Activated T-cell treated with anti-CD3 and anti-CD28 coated beads, Interleukin-2, amount 50 U/mL, for 48 hours (primary cell): ENCODE results near the gene TMPRSS2.

Source experiments
- DNase-seq, 2 experiments: peaks; one replicate each; pipeline ENCODE4 v3.0.0-alpha.2; 2020

The TMPRSS2 gene

GRCh38 chr21:41509145-41509496 is 1.2 kb upstream of the TMPRSS2 start:
- DNase-seq = no peak

DNA sequence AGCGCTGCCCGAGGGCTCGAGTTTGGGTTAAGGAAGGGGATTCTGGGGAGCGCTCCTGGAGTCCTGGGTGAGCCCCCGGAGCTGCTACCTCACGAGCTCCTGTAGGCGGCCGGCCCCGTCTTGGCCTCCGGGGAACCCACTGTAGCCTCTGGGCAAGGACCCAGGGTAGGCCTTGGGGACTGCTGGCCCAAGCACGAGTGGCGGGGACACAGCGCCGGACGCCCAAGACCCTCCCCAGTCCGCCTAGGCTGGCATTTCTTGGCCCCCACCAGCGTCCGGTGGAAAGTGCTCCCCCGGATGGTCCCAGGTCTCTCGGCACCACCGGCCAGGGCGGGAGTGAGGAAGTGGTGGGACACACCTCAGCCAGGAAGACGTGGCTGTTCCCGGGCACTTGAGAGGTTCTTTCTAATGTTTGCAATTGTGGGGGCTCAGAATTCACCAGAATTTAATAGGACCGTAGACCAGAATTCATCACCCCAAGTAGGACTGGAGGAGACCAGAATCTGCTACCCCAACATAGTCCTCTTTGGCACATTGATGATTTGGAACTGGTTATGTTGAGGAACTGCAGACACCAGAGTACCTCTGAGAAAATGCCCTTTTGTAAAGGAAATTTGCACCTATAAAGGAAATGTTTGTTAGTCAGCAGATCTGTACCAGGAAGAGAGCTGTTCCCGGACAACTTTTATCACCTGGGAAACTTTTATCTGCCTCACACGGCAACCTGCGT is 622 bp upstream of the TMPRSS2 start:
- no peak for DNase-seq

GRCh38 chr21:41506611-41507520 is 1.1 kb downstream of the TMPRSS2 start:
- no peak for DNase-seq

- DNase-seq = no peak
Measured at GRCh38 chr21:41506005-41506594, 1.9 kb downstream of the TMPRSS2 start.

GRCh38 chr21:41504030-41504429 is 3.9 kb downstream of the TMPRSS2 start:
- no peak for DNase-seq

- no peak for DNase-seq
Measured at GRCh38 chr21:41503331-41503730, 4.6 kb downstream of the TMPRSS2 start.

DNA sequence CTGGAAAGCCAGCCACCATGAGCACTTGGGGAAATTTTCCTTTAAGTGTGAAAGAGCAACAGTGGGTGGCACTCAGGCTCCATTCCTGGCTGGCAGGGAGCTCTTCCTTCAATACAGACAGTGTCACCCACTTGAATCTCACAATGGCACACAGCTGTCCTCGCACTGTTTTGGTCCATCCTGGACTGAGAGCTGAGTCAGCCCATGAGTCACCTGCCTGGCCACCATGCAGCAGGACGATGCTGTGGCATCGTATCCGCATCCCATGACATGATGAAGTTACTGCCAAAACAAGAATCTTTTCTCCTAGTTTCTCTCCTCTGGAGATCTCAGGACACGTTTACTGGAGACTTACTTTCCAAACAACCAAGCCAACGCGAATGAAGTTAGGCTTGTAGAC is 6.0 kb downstream of the TMPRSS2 start:
- DNase-seq = no peak

- no peak for DNase-seq
Measured at GRCh38 chr21:41500931-41501381, 7.0 kb downstream of the TMPRSS2 start.

DNA sequence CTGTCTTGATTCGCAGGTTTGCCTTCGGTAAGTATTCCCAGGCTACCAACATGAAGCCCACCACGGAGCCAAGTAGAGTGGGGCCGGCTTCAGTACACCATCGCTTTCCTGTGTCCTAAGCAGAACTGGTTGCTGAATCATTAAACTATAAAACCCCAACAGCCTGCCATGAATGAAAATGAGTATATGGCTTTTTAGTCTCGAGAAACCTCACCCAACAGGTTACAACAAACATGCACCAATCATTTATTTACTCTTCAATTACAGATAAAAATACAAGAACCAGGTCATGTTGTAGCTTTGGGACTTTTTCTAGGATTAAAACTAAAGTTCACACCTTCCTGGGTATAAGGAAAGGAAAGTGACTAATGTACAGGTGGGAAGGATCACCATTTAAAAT is 7.6 kb downstream of the TMPRSS2 start:
- no peak for DNase-seq

- no peak for DNase-seq
Measured at GRCh38 chr21:41499920-41500319, 8.0 kb downstream of the TMPRSS2 start.

GRCh38 chr21:41497788-41498187 is 10.2 kb downstream of the TMPRSS2 start:
- DNase-seq = no peak

- no peak for DNase-seq
Measured at GRCh38 chr21:41497008-41497407, 10.9 kb downstream of the TMPRSS2 start.

DNA sequence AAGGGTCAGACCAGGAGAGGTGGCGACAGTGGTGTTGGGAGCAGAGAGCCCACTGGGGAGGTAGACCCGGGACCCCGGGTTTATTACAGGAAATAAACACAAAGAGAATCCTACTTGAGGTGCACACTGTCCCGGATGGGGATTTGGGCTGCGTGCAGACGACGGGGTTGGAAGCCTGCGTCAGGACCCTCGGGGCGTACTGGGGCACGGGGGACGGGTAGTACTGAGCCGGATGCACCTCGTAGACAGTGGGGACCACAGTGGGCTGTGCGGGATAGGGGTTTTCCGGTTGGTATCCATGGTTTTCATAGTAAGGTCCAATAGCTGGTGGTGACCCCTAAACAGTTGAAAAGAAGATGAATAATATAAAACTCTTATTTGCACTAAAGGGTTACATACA is 13.7 kb downstream of the TMPRSS2 start:
- DNase-seq = no peak

- DNase-seq = no peak
Measured at GRCh38 chr21:41491412-41491811, 16.5 kb downstream of the TMPRSS2 start.

GRCh38 chr21:41490330-41490729 is 17.6 kb downstream of the TMPRSS2 start:
- DNase-seq = no peak

DNA sequence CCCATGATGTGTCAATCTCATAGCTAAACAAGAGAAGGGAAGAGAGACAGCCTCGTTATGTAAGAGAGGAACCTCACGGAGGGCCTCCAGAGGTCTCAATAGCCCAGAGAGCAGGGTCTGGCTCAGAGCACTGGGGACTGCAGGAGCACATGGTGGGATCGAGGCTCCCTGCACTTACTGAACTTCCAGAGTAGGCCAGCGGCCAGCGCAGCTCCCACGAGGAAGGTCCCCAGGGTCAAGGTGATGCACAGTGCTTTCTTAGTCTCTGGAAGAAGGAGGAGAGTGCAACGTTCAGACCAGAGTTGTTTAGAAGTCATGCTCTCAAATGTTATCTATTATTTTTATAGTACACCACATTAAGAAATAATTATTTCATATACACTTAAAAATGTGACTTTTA is 18.6 kb downstream of the TMPRSS2 start:
- no peak for DNase-seq

- no peak for DNase-seq
Measured at GRCh38 chr21:41488080-41488479, 19.9 kb downstream of the TMPRSS2 start.

- no peak for DNase-seq
Measured at GRCh38 chr21:41487082-41487481, 20.9 kb downstream of the TMPRSS2 start.

DNA sequence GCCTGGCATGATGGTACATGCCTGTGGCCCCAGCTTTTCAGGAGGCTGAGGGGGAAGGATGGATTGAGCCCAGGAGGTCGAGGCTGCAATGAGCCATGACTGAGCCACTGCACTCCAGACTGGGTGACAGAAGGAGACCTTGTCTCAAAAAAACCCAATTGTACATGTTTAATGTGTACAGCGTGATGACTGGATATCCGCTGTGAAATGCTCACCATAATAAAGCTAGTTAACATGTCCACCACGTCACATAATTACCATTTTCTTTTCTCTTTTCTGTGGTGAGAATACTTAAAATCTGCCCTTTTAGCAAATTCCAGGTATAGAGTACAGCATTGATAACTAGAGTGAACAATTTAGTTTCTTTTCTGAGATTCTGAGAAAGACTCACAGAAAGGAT is 24.0 kb downstream of the TMPRSS2 start:
- DNase-seq = no peak

DNA sequence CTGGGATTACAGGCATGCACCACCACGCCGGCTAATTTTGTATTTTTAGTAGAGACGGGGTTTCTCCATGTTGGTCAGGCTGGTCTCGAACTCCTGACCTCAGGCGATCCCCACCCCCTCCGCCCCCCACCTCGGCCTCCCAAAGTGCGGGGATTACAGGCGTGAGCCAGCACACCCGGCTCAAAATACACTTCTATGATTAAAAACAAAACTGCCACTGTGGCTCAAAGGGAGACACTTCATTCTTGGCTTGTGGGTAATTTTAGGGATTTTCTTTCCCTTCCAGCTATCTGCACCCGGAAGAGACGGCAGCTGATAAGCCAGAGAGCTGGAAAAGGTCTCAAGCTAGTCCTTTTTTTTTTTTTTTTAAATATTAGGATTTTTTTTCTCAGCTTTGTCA is 24.5 kb downstream of the TMPRSS2 start:
- DNase-seq = no peak

DNA sequence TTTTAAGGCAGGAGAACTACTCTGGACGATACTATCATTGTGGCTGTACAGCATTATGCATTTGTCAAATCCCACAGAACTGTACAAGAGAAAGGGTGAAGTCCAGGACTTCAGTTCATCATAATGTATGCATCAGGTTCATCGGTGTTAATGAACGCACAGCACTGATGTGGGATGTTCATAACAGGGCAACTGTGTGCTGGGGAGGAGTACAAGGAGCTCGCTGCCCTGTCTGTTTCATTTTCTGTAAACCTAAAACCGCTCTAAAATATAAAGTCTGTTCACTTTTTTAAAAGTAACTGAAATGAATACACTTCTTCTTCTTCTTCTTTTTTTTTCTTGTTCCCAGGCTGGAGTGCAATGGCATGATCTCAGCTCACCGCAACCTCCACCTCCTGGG is 25.0 kb downstream of the TMPRSS2 start:
- no peak for DNase-seq

DNA sequence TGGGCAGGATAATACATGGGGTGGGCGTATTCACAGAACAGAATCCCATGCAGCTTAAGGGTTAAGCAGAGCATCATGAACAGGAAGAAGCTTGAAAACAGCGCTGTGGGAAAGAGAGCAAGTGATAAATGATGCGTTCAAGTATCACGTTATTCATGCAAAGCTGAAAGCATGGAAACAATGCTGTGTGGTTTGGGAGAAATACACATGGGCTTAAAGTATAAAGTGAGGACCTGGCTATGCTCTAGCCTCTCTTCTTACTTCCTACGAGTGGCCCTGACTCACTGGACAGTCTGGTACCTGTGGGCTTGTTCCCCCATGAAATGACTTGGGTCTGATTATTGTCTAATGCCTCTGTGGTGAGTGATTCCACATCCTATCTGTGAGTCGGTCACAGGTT is 25.7 kb downstream of the TMPRSS2 start:
- no peak for DNase-seq

DNA sequence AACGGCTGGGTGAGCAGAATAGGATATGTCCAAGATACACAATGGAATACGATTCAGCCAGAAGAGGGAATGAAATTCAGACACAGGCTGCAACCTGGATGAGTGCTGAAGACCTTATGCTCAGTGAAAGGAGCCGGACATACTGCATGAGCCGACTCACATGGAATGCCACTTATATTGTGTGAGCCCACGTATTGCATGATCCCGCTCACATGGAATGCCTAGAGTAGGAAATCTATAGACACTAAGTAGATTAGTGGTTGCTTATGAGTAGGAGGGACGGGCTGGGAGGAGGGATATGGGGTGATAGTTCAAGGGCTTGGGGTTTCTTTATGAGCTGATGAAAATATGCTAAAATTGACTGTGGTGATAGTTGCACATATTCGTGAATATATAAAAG is 26.8 kb downstream of the TMPRSS2 start:
- DNase-seq = no peak
